Vagina (tissue), 2 donors: ENCODE data around the gene TMEM131L.

Source experiments
- POLR2AphosphoS5 ChIP-seq, 2 donors: sonication (generic); formaldehyde crosslinking; IDR thresholded peaks; one replicate each; pipeline ENCODE4 v1.9.0; 2017; ENCODE audit warnings: antibody characterized with exemption in 2 of 2, mild to moderate bottlenecking in 2 of 2, low read depth in 1 of 2; ENCODE audit not compliant: insufficient read depth in 1 of 2
- TF ChIP-seq, protein P1 (sequence below), 3 experiments: fragments of 450-650 bp in 2 of 3; fragments of 200-600 bp in 1 of 3; sonication (generic) in 1 of 3; IDR thresholded peaks; one replicate each; pipeline ENCODE4 v1.5.1; 2017 to 2019; ENCODE audit warnings: antibody characterized with exemption in 3 of 3, mild to moderate bottlenecking in 2 of 3, moderate library complexity in 2 of 3

DNA sequence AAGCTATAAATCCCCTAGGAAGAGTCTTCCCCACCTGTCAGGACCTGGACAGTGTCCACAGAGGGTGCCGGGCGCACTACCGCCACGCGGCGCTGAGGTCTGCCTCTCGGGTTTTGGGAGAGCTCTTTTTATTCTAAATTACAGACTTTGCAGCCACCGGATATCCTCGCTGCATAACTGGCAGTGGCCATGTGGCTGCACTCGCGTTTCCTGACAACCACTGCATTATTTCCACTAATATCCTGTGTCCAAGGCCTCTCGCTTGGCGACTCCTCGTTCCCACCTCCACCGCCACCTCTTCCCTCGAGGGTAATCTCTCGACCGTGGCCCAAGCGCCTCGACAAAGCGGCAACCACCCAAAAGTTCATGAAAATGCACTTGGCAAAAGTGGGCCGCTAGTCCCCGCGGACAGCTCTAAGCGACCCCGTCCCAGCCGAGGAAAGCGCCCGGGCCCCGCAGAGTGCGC lies 512 bp upstream of the TMEM131L start:
- TF ChIP-seq, protein P1, sequence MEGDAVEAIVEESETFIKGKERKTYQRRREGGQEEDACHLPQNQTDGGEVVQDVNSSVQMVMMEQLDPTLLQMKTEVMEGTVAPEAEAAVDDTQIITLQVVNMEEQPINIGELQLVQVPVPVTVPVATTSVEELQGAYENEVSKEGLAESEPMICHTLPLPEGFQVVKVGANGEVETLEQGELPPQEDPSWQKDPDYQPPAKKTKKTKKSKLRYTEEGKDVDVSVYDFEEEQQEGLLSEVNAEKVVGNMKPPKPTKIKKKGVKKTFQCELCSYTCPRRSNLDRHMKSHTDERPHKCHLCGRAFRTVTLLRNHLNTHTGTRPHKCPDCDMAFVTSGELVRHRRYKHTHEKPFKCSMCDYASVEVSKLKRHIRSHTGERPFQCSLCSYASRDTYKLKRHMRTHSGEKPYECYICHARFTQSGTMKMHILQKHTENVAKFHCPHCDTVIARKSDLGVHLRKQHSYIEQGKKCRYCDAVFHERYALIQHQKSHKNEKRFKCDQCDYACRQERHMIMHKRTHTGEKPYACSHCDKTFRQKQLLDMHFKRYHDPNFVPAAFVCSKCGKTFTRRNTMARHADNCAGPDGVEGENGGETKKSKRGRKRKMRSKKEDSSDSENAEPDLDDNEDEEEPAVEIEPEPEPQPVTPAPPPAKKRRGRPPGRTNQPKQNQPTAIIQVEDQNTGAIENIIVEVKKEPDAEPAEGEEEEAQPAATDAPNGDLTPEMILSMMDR (IDR thresholded peaks at IDR 0.05), result peak in 1 of 3 experiments; percentile 17
- TF ChIP-seq POLR2AphosphoS5 (IDR thresholded peaks at IDR 0.05; ENCODE audit: insufficient read depth in 1 of 2, low read depth in 1 of 2), result no peak
